GM12892 (cell line): ENCODE measurements around the gene GDPD5.

Experiments used
- POLR2AphosphoS5 ChIP-seq: IDR thresholded peaks from 2 replicates; pipeline ENCODE4 v1.6.1; 2011; ENCODE audit warnings: low read depth, low read length, control low read depth
- TAF1 ChIP-seq: IDR thresholded peaks from 2 replicates; pipeline ENCODE4 v1.6.1; 2011; ENCODE audit warnings: low read depth, mild to moderate bottlenecking, control low read depth, low read length, borderline replicate concordance

GRCh38 chr11:75406338-75406777, 119.4 kb downstream of the GDPD5 start:
- TF ChIP-seq POLR2AphosphoS5 (no peak; the same call in 1 of the 2 replicates), TAF1 (no peak)
